PFSK-1 (cell line): ENCODE measurements around the gene DHRSX.

Source experiments
- FOXP2 ChIP-seq: optimal IDR thresholded peaks from 2 replicates; pipeline ENCODE3; 2011; ENCODE audit warnings: borderline replicate concordance, control low read depth, inconsistent platforms; ENCODE audit not compliant: insufficient read depth; ENCODE audit errors: extremely low read length, extremely low read depth
- POLR2AphosphoS5 ChIP-seq: IDR thresholded peaks from 2 replicates; pipeline ENCODE4 v1.6.1; 2012; ENCODE audit warnings: low read depth, mild to moderate bottlenecking, control low read depth, low read length, moderate library complexity
- REST ChIP-seq, 2 experiments: IDR thresholded peaks; 2 replicates each; pipeline versions ENCODE4 v1.6.1 to v1.8.0; 2011 to 2012; ENCODE audit warnings: low read depth in 2 of 2, low read length in 2 of 2, control low read depth in 1 of 2, inconsistent platforms in 1 of 2, mild to moderate bottlenecking in 1 of 2, moderate library complexity in 1 of 2; ENCODE audit not compliant: insufficient read depth in 1 of 2
- SIN3A ChIP-seq: IDR thresholded peaks from 2 replicates; pipeline ENCODE4 v1.6.1; 2012; ENCODE audit warnings: mild to moderate bottlenecking, low read length, moderate library complexity, borderline replicate concordance; ENCODE audit not compliant: insufficient read depth
- TAF1 ChIP-seq: IDR thresholded peaks from 2 replicates; pipeline ENCODE4 v1.6.1; 2012; ENCODE audit warnings: low read length, control low read depth, borderline replicate concordance; ENCODE audit not compliant: insufficient read depth

DHRSX gene

GRCh38 chrX:2424317-2424716 lies 76.5 kb downstream of the DHRSX start:
- no peak for TF ChIP-seq SIN3A
- no peak for TF ChIP-seq POLR2AphosphoS5
- no peak for TF ChIP-seq TAF1
- no peak for TF ChIP-seq FOXP2
- TF ChIP-seq REST (IDR thresholded peaks at IDR 0.05; ENCODE audit: insufficient read depth in 1 of 2, low read depth in 2 of 2, low read length in 2 of 2), result no peak

DNA sequence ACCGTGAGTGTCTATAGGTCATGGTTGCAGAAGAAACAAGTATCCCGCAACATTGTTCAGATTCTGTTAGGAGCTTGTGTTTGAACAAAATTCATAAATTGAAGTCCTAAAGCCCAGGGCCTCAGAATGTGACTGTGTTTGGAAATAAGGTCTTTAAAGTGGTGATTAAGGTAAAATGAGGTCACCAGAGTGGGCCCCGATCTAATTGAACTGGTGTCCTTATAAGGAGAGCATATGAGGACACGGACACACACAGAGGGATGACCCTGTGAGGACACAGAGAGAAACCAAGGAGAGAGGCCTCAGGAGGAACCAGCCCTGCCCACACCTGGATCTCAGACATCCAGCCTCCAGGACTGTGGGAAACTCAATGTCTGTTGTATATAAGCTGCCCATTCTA lies 76.9 kb downstream of the DHRSX start:
- no peak for TF ChIP-seq POLR2AphosphoS5
- TF ChIP-seq REST (IDR thresholded peaks at IDR 0.05; ENCODE audit: insufficient read depth in 1 of 2, low read depth in 2 of 2, low read length in 2 of 2), result no peak
- TF ChIP-seq SIN3A, result no peak
- TF ChIP-seq FOXP2, result no peak
- TF ChIP-seq TAF1, result no peak

GRCh38 chrX:2423282-2423681 lies 77.5 kb downstream of the DHRSX start:
- TF ChIP-seq POLR2AphosphoS5 (no peak), FOXP2 (no peak), REST (IDR thresholded peaks at IDR 0.05; ENCODE audit: insufficient read depth in 1 of 2, low read depth in 2 of 2, low read length in 2 of 2) (no peak), TAF1 (no peak), SIN3A (no peak)

DNA sequence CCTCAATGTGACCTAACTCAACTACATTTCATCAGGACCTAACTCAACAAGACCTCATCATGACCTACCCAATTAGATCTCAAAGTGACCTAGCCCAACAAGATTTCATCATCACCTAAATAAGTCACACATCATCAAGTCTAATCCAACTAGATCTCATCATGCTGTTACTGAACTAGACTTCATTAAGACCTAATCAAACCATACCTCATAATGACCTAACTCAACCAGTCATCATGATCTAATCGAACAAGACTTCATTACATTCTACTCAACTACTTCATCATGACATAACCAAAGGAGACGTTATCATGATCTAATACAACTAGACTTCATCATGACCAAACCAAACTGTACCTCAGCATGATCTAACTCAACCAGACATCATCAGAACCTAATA lies 82.8 kb downstream of the DHRSX start:
- no peak for TF ChIP-seq SIN3A
- TF ChIP-seq FOXP2, result no peak
- TF ChIP-seq POLR2AphosphoS5, result no peak
- no peak for TF ChIP-seq REST (IDR thresholded peaks at IDR 0.05; ENCODE audit: insufficient read depth in 1 of 2, low read depth in 2 of 2, low read length in 2 of 2)
- no peak for TF ChIP-seq TAF1

GRCh38 chrX:2416851-2417604 lies 83.7 kb downstream of the DHRSX start:
- TF ChIP-seq POLR2AphosphoS5 (no peak), TAF1 (no peak), REST (IDR thresholded peaks at IDR 0.05; ENCODE audit: insufficient read depth in 1 of 2, low read depth in 2 of 2, low read length in 2 of 2) (no peak), FOXP2 (no peak), SIN3A (no peak)
